Lower lobe of right lung (tissue), 2 donors: ENCODE results near the gene ZNF267. TPM values are rescaled to one million over a fixed set of nuclear protein-coding genes. Genes with fewer than 3 reads are reported as not detected.
"Not testable (repeated sequence)": the region's sequence is repeated elsewhere in the genome, so short reads cannot be mapped to it uniquely, and the experiment has no call there.

Experiments
- ATAC-seq, 2 donors: fragments of 200-7000 bp; cut with Tn5 transposase; one replicate each; pipeline ENCODE4 v1.9.1; 2020 to 2022; ENCODE audit warnings: mild to moderate bottlenecking in 2 of 2, moderate library complexity in 2 of 2
- DNase-seq: peaks from one replicate; pipeline ENCODE4 v3.0.0-alpha.2; 2020
- H3K27ac ChIP-seq: fragments of 200-600 bp; one replicate; pipeline ENCODE4 v1.8.0; 2022
- H3K27me3 ChIP-seq: fragments of 200-600 bp; one replicate; pipeline ENCODE4 v1.8.0; 2022; ENCODE audit warnings: low read depth
- H3K36me3 ChIP-seq: fragments of 200-600 bp; one replicate; pipeline ENCODE4 v1.8.0; 2022; ENCODE audit warnings: mild to moderate bottlenecking
- H3K4me1 ChIP-seq: fragments of 200-600 bp; one replicate; pipeline ENCODE4 v1.8.0; 2022
- H3K4me3 ChIP-seq: fragments of 200-600 bp; one replicate; pipeline ENCODE4 v1.8.0; 2022; ENCODE audit warnings: mild to moderate bottlenecking
- H3K9me3 ChIP-seq: fragments of 200-600 bp; one replicate; pipeline ENCODE4 v1.8.0; 2022
- intact Hi-C: fragments of 100-400 bp; cut with DNase I; formaldehyde crosslinking; loops from one replicate; pipeline ENCODE4 v1.11.0; 2022
- total RNA-seq: library from RNA; stranded (reverse); fragmentation: NEBNext Ultra II Directional; extraction: Animal tissue kit (Norgen Biotek cat#: 25700); gene quantifications from one replicate; pipeline ENCODE4 v1.2.1, GENCODE V29; 2021
- donor health status: DM: no; HTN: yes; CAD: no; lungs with severe emphysema.

Gene ZNF267
- total RNA-seq, 1 donor from 2014 or later = 17.0 TPM

- H3K4me1 ChIP-seq, intact Hi-C loops, DNase-seq, H3K4me3 ChIP-seq, H3K9me3 ChIP-seq, H3K36me3 ChIP-seq, H3K27me3 ChIP-seq, ATAC-seq, H3K27ac ChIP-seq: not testable (repeated sequence)
These were observed 86.7 kb downstream of the ZNF267 start for GRCh38 chr16:31960186-31960910.
